Putamen (tissue), 1 donor: Measurements from ENCODE around the gene C13orf46.
"Not testable (repeated sequence)": the region's sequence is repeated elsewhere in the genome, so short reads cannot be mapped to it uniquely, and the experiment has no call there.

Experiments
- DNase-seq: peaks from one replicate; pipeline ENCODE4 v3.0.0-alpha.2; 2016; ENCODE audit warnings: low spot score

The C13orf46 gene

DNA sequence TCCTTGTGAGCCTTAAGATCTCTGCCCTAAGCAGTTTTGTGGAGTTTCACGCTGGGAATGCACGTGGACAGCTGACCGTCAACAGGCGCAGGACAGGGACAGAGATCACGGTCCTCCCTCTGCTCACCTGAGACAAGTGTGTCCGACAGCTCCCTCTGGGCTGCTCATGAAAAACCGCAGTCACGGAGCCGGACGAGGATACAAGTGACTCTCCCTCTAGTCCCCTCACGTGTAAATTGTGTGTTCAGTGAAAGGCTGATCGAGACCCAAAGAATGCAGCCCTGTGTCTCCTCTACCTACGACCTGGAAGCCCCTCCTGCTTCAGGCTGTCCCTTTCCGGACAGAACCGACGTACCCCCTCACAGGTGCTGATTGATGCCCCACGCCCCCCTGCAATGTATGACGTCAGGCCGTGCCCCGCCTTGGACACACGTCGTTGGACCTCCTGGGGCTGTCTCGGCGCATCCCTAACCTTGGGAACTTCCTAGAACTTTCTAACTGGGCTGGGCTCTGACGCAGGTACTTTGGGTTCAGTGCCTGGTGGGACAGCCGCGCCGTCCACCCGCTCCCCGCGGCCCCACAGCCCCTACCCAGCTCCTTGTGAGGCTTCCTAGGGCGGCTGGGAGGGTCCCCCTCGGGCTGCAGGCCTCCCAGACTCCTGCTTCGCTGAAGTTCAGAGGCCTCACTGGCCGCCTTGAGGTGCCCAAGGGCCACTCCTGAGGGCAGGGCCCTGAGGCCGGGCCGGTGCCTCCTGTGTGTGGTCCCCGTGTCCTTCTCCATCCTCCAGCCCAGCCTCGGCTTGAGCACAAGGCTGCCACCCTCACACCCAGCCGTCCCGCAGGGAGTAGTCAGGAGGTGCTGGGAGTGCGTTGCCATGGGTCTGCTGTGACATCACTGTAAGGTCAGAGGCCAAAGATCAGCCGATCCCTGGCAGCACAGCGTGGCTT, at the start of gene C13orf46:
C13orf46 (minus strand) TSS at position 859 of the 947 bp plus-strand sequence; CDS start at position 780, 79 bp downstream.
- DNase-seq: no peak

DNA sequence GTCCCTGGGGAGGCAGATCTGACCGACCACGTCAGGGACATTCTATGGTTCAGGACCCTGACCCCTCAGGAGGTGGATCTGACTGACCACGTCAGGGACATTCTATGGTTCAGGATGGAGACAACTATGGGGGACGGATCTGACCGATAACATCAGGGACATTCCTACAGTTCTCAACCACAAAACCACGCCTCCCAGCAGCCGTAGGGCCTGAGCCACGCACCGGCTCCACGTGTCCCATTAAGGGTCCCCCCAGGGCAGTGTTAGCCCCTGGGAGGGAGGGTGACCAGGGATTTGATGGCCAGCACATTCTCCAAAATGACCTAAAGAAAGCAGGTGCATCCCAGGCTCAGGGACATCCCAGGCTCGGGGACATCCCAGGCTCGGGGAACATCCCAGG, 49.0 kb upstream of the C13orf46 start:
- DNase-seq: no peak

DNA sequence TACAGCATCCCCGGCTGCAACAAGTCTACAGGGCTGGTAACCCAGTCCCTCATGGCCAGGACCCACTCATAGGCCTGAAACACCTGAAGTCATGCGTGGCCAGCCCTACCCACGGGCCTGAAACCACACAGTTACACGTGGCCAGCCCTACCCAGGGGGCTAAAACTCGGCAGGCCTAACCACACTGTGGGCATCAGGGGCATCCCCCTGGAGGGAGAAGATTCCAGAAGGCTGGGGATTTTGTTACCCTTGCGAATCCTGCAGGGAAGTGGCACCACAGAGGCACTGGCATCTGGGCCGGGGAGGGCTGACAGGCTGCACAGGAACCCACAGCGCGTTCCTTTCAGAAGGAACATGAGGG, 48.4 kb upstream of the C13orf46 start:
- DNase-seq: no peak

DNA sequence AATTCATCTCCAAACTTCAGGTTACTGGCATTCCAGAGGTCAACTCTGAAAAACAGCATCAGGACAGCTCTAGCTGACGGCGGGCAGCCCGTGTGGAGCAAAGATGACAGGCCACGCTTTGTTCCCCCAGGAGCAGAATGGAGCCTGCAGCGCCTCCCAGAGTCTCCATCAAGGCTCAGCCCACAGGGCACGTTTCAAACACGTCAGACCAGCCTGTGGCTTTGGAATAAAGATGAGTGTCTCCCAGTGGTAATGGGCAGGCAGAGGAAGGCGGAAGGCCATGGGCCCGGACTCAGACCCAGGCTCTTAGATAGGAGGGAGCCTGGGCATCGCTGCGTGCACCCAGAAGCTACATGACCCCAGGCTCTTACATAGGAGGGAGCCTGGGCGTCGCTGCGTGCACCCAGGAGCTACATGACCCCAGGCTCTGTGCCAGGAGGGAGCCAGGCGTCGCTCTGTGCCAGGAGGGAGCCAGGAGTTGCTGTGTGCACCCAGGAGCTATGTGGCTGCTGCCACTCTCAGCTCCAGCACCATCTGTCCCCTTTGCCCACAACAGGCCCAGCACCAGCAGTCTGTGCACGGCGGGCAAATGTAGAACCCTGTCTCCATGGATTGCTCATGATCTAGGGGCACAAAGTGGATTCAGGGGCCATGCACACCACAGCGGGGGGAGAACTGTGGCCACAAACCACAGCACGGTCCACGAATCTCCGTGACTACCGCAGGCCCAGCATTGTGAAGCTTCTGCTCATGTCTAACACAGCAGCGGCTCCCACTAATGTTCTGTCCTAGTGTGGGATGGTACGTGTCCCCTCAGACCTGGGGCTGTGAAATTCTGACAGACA, 47.8 kb upstream of the C13orf46 start:
- no peak for DNase-seq

DNA sequence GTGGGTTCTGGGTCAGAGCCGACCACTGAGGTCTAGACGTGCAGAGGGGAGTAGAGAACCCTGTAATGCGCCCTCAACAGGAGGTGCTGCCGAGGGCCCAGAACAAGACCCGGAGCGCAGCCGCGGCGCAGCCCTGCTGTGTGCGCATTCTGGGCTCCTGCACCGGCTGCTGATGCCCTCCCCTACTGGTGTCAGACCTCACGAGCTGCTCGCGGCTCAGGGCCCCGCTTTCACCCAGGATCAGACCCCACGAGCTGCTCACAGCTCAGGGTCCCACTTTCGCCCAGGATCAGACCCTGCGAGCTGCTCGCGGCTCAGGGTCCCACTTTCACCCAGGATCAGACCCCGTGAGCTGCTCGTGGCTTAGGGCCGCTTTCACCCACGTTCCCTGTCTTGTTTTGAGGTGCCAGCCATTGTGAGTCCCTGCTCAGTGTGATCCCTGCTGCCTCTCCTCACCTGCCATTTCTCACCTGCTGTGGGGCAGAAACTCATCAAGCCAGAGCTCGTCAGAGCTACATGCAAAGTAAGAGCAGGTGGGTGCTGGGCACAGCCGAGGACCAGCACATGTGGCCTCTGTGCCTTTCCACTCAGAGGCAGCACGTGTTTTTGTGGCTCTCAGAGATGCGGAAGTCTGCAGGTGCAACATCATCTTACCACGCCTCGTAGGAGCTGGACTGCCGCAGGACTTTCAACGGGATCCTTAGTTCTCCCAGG, 47.0 kb upstream of the C13orf46 start:
- no peak for DNase-seq

DNA sequence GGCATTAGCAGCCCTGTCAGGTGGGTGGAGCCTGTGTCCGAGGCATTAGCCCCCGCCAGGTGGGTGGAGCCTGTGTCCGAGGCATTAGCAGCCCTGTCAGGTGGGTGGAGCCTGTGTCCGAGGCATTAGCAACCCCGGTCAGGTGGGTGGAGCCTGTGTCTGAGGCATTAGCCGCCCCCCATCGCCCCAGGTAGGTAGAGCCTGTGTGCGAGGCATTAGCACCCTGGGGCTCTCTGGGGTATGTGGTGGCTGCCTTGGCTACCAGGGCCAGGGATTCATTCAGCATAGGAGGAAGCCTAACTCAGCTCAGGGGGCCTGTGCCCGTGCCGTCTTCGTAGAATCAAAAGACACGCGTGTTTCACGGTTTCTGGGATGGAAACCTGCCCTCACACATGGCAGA, 46.3 kb upstream of the C13orf46 start:
- not testable (repeated sequence) for DNase-seq

- no peak for DNase-seq
These were observed 45.5 kb upstream of the C13orf46 start for GRCh38 chr13:114019367-114019766.

- no peak for DNase-seq
These were observed 44.7 kb upstream of the C13orf46 start for GRCh38 chr13:114018461-114019055.

GRCh38 chr13:114017966-114018365, 44.1 kb upstream of the C13orf46 start:
- DNase-seq: no peak

DNA sequence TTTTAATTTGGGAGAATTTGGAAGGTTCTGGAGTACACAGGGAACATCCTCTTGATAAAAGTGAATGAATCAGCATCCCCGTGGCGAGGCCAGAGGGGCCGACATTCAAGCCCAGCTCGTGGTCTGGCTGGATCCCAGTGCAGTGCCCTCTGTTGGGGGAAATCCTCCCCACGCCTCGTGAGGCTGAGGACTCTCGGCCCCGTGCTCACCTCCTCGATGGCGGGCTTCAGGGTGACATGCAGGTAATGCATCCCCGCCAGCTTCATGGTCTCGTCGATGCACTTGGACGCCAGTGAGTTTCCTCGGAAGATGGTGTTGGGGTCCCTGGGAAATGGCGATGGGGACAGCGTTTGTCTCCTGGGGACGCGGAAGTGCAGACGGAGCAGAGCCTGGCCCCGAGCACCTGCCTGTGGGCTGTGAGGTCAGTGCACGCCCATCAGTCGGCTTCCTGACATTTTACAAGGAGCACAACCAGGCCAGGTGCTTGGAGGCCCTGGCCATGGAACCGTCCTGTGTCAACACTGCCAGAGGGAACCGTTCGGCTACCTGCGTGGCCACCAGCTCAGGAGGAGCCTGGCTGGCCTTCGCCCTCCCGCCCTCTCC, 43.3 kb upstream of the C13orf46 start:
- DNase-seq: no peak

GRCh38 chr13:114016321-114017027, 42.6 kb upstream of the C13orf46 start:
- DNase-seq: no peak

- DNase-seq: no peak
These were observed 42.1 kb upstream of the C13orf46 start for GRCh38 chr13:114015969-114016295.

GRCh38 chr13:114015111-114015968, 41.5 kb upstream of the C13orf46 start:
- no peak for DNase-seq

DNA sequence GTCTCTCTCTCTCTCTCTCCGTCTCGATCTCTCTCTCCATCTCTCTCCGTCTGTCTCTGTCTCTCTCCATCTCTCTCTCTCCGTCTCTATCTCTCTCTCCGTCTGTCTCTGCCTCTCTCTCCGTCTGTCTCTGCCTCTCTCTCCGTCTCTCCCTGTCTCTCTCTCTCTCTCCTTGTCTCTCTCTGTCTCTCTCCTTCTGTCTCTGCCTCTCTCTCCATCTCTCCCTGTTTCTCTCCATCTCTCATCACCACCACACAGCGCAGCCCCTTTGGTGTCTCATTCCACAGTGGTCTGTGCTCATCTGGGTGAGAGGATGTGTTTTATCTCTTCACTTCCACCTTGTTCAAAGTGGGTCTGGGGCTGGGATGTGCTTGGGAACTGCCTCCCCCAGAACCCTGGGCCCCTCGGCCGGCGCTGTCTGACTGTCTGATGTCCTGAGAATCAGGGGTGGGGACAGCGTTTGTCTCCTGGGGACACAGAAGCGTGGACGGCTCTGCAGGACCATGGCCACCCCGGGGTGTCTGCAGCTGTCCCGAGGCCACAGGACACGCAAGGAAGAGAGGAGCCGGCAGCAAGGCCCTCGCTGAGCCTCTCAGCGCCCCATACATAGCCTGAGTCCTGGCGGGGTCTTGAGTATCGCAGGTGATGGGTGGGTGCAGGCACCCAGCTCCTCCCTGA, 40.2 kb upstream of the C13orf46 start:
- DNase-seq: no peak

DNA sequence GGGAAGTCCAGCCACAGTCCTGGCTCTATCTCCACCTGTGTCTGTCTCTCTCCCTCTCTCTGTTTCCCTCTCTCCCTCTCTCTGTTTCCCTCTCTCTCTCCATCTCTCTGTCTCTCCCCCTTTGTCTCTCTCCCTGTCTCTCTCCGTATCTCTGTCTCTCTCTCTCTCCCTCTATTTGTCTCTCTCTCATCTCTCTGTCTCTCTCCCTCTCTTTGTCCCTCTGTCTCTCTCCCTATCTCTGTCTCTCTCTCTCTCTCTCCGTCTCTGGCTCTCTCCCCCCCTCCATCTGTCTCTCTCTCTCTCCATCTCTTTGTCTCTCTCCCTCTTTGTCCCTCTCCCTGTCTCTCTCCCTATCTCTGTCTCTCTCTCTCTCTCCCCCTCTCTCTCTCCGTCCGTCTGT, 39.5 kb upstream of the C13orf46 start:
- no peak for DNase-seq

DNA sequence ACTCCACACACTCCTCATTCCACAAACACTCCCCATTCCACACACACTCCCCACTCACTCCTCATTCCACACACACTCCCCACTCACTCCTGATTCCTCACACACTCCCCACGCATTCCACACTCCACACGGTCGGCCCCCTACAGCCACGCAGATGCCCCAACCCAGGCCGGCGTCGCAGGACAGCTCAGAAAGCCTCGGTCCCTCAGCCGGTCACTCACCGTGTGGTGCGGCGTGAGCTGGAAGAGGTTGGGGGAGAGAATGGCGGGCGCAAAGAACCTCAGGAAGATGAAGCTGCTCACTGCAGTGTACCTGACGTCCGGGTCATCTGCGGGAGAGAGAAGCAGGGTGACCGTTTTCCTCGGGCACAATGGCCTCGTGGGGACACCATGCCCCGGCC, 39.0 kb upstream of the C13orf46 start:
- DNase-seq: no peak

GRCh38 chr13:114012141-114012540, 38.3 kb upstream of the C13orf46 start:
- no peak for DNase-seq

DNA sequence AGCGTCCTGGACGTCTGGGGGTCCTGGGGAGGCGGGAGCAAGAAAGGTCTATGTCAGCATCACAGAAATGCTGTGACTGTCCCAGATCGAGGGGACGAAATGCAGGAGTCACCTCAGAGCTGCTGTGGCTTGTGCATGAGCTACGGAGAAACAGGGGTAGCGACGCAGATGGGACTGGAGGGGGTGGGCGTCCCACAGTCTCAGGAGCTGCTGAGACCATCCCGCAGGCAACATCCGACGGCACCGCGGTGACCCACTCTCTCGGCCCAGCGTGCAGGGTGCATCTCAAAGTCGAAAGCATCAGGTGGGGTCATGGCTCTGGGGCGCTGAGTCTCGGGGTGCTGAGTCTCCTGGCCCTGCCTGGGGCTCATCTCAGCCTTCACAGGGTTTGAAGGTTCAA, 37.4 kb upstream of the C13orf46 start:
- no peak for DNase-seq

- DNase-seq: no peak
These were observed 36.7 kb upstream of the C13orf46 start for GRCh38 chr13:114010401-114011101.
